HG03103 (cell line): ENCODE data around the gene POLA1.
"Not testable (repeated sequence)": the region's sequence is repeated elsewhere in the genome, so short reads cannot be mapped to it uniquely, and the experiment has no call there.

ENCODE experiments used
- ATAC-seq: cut with Tn5 transposase; IDR thresholded peaks from one replicate; pipeline ENCODE4 v1.9.1; 2021; ENCODE audit warnings: low read depth; ENCODE audit not compliant: unreplicated experiment

The POLA1 gene

GRCh38 chrX:24693453-24694202 is at the start of gene POLA1:
TSS of gene POLA1 (plus strand) at chrX:24693918. CDS start at chrX:24693962, 44 bp downstream.
- peak; percentile 98 for ATAC-seq

GRCh38 chrX:24646006-24646405 is 47.7 kb upstream of the POLA1 start:
- ATAC-seq: no peak

DNA sequence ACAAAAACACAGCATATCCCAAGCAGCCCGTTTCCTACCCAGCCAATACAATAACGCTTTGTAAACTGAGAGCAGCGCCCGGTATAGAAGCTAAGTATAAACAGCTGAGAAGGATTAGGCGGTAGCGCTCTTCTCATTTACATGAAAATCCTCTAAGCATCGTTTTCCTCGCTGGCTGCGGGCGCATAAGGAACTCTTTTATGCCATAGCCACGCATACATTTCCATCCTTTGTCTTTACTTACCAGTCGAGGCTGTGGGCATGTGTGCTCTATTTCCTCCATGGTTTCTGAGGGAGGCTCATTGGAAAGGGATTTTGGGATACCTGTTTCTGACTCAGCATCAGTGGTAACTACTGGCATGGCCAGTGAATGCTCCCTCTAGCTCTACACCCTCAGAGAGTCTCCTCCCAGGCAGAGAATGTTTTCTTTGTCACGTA is 47.0 kb upstream of the POLA1 start:
- no peak for ATAC-seq

- ATAC-seq: peak; percentile 82
Measured at GRCh38 chrX:24647257-24648058, 46.3 kb upstream of the POLA1 start, which contains the start of gene PCYT1B. TSS of gene PCYT1B (minus strand) at chrX:24647347. CDS start at chrX:24647105, 242 bp downstream.

DNA sequence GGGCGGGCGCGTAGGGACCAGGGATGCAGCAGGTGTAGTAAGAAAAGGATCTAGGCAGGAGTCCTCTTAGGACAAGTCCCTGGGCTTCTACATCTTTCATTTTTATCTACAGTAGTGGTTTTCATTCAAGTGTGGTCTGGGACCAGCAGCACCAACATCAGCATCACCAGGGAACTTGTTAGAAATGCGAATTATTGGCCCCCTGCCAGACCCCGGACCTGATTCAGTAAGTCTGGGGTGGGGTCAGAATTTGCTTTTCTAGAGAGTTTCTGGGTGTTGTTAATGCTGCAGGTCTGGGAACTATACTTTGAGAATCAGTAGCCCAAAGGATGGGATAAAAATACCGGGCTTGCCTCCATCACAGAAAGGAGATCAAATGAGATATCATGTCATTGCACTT is 45.2 kb upstream of the POLA1 start:
- no peak for ATAC-seq

GRCh38 chrX:24651783-24652182 is 41.9 kb upstream of the POLA1 start:
- no peak for ATAC-seq

- not testable (repeated sequence) for ATAC-seq
Measured at GRCh38 chrX:24655679-24656078, 38.0 kb upstream of the POLA1 start.

- ATAC-seq: no peak
Measured at GRCh38 chrX:24657671-24658386, 35.9 kb upstream of the POLA1 start.

GRCh38 chrX:24658421-24658820 is 35.3 kb upstream of the POLA1 start:
- ATAC-seq: no peak

- ATAC-seq: no peak
Measured at GRCh38 chrX:24659106-24659505, 34.6 kb upstream of the POLA1 start.

DNA sequence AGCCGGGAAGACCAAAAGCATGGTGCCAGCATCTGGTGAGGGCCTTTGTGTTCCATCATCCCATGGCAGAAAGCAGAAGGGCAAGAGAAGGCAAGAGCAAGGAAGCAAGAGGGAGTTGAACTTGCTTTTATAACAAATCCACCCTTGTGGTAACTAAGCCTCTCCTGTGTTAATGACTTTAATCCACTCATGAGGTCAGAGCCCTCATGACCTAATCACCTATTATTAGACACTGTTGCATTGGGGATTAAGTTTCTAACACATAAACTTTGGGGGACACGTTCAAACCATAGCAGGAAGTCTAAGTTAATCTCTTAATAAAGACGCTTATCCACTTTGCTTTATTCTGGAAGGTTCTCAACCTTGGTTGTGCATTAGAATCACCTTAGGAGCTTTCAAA is 34.1 kb upstream of the POLA1 start:
- no peak for ATAC-seq

DNA sequence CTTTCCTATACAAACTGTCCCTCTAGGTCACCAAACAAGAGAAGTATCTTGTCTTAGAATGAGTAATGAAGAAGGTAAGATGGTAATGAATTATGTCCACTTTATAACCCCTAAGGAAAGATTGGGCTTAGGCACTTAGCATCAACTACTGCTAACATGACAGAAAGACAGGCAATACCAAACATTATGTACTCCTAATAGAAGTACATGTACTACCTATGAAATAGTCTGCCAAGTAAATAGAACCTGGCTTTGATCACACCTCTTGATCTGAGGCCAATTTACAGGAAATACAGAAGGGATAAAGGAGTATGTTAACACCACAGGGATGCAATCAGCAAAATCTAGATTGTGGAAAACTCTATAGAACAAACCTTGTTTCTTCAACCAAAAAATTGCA is 32.4 kb upstream of the POLA1 start:
- no peak for ATAC-seq

- no peak for ATAC-seq
Measured at GRCh38 chrX:24662352-24662751, 31.4 kb upstream of the POLA1 start.

DNA sequence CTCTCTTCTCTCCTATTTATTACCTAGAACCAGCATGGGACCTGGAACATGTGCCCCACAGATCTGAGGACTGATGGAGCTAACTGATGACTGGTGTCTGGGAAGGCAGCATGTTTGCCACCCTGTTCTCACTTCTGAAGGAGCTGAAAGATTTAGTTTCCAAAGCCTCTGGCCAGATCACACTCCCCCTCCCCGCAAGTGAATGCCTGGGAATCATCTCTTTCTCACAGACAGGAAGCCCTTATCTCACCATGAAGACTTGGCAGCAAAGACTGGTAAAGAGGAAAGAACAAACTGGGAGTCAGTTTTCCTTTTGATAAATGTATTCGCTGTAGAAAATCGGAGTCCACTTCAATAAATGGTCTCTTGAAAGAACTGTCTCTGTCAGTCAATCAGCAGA is 25.6 kb upstream of the POLA1 start:
- no peak for ATAC-seq

- no peak for ATAC-seq
Measured at GRCh38 chrX:24672701-24673190, 21.0 kb upstream of the POLA1 start.

GRCh38 chrX:24673424-24673823 is 20.3 kb upstream of the POLA1 start:
- ATAC-seq: no peak

GRCh38 chrX:24676403-24677024 is 17.2 kb upstream of the POLA1 start:
- no peak for ATAC-seq

DNA sequence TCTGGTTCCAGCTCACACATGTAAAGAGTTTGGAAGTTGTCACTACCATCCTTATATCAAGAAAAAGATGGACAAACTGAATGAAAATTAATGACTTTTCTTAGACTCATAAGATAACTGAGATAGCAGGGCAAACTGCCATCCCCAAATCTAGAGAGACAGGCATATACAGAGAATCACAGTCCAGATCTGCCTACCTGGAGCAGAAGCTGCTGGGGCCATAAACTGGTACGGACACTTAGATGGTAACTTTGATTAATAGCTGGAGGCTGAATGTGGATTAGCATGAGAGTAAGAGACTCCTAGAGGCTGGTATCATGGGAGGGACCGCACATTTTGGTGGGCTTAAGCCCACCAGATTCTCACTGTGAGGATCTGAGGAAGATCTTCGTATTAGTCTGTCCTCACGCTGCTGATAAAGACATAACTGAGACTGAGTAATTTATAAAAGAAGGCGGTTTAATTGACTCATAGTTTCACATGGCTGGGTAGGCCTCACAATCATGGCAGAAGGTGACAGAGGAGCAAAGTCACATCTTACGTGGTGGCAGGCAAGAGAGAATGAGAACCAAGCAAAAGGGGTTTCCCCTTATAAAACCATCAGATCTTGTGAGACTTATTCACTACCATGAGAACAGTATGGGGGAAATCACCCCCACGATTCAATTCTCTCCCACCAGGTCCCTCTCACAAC is 10.8 kb upstream of the POLA1 start:
- no peak for ATAC-seq

GRCh38 chrX:24684048-24684447 is 9.7 kb upstream of the POLA1 start:
- no peak for ATAC-seq

GRCh38 chrX:24692305-24692704 is 1.4 kb upstream of the POLA1 start:
- ATAC-seq: no peak
